Glutamatergic neuron (in vitro differentiated cells): ENCODE results near the gene INTS13. TPM values are rescaled to one million over a fixed set of nuclear protein-coding genes. Genes with fewer than 3 reads are reported as not detected.

Experiments used
- DNase-seq: peaks from one replicate; pipeline ENCODE4 v3.0.0; 2022
- H3K27ac Mint-ChIP-seq: one replicate; pipeline ENCODE4 v1.8.0; 2020; ENCODE audit warnings: mild to moderate bottlenecking, mixed read lengths, inconsistent platforms; ENCODE audit not compliant: unreplicated experiment
- H3K27me3 Mint-ChIP-seq: one replicate; pipeline ENCODE4 v1.8.0; 2020; ENCODE audit warnings: mild to moderate bottlenecking, moderate library complexity, mixed read lengths, inconsistent platforms; ENCODE audit not compliant: unreplicated experiment
- H3K36me3 Mint-ChIP-seq: one replicate; pipeline ENCODE4 v1.8.0; 2020; ENCODE audit warnings: mild to moderate bottlenecking, mixed read lengths, inconsistent platforms; ENCODE audit not compliant: unreplicated experiment
- H3K4me1 Mint-ChIP-seq: one replicate; pipeline ENCODE4 v1.8.0; 2020; ENCODE audit warnings: mild to moderate bottlenecking, low read depth, mixed read lengths, inconsistent platforms; ENCODE audit not compliant: unreplicated experiment
- H3K4me3 Mint-ChIP-seq: one replicate; pipeline ENCODE4 v1.8.0; 2020; ENCODE audit warnings: mild to moderate bottlenecking, mixed read lengths, inconsistent platforms; ENCODE audit not compliant: unreplicated experiment
- H3K9me3 Mint-ChIP-seq: one replicate; pipeline ENCODE4 v1.8.0; 2020; ENCODE audit warnings: mild to moderate bottlenecking, moderate library complexity, mixed read lengths, inconsistent platforms; ENCODE audit not compliant: unreplicated experiment
- CTCF ChIP-seq: fragments of 200-600 bp; sonication (generic); IDR thresholded peaks from one replicate; pipeline ENCODE4 v1.5.0; 2021; ENCODE audit not compliant: partially characterized antibody, unreplicated experiment
- total RNA-seq: library from RNA; stranded (reverse); fragmentation: NEBNext Ultra II Directional; extraction: Animal tissue kit (Norgen Biotek cat#: 25700); gene quantifications from one replicate; pipeline ENCODE4 v1.2.1, GENCODE V29; 2021; ENCODE audit not compliant: unreplicated experiment

Gene INTS13
- total RNA-seq, 1 donor from 2014 or later: 16.9 TPM

- H3K27ac Mint-ChIP-seq: no peak overlapping the region
- no peaks in the 10 kb centered on the region for H3K36me3 Mint-ChIP-seq
- H3K9me3 Mint-ChIP-seq: peaks cover 5% of the 10 kb centered on the region
- DNase-seq: no peak
- TF ChIP-seq CTCF: no peak
- no peak overlapping the region for H3K4me3 Mint-ChIP-seq
- peaks cover 6% of the 10 kb centered on the region for H3K27me3 Mint-ChIP-seq
- peaks cover 10% of the 10 kb centered on the region for H3K4me1 Mint-ChIP-seq
These were observed 2.9 kb upstream of the INTS13 start for GRCh38 chr12:26940516-26941214.

GRCh38 chr12:26939953-26940352 is 2.2 kb upstream of the INTS13 start:
- peaks cover 10% of the 10 kb centered on the region for H3K4me1 Mint-ChIP-seq
- peaks cover 6% of the 10 kb centered on the region for H3K27me3 Mint-ChIP-seq
- DNase-seq: no peak
- H3K36me3 Mint-ChIP-seq: no peaks in the 10 kb centered on the region
- peak overlapping the region; percentile 89 for H3K4me3 Mint-ChIP-seq
- H3K9me3 Mint-ChIP-seq: peaks cover 5% of the 10 kb centered on the region
- TF ChIP-seq CTCF: no peak
- H3K27ac Mint-ChIP-seq: no peak overlapping the region

GRCh38 chr12:26939192-26939832 is 1.5 kb upstream of the INTS13 start:
- H3K4me1 Mint-ChIP-seq: peaks cover 10% of the 10 kb centered on the region
- TF ChIP-seq CTCF: no peak
- H3K27me3 Mint-ChIP-seq: peaks cover 6% of the 10 kb centered on the region
- peaks cover 5% of the 10 kb centered on the region for H3K9me3 Mint-ChIP-seq
- H3K27ac Mint-ChIP-seq: peak overlapping the region; percentile 96
- H3K4me3 Mint-ChIP-seq: peak overlapping the region; percentile 89
- no peak for DNase-seq
- no peaks in the 10 kb centered on the region for H3K36me3 Mint-ChIP-seq

GRCh38 chr12:26938701-26939062 is 901 bp upstream of the INTS13 start:
- peaks cover 10% of the 10 kb centered on the region for H3K4me1 Mint-ChIP-seq
- peak; percentile 63 for DNase-seq
- H3K27ac Mint-ChIP-seq: peak overlapping the region; percentile 97
- H3K9me3 Mint-ChIP-seq: peaks cover 5% of the 10 kb centered on the region
- TF ChIP-seq CTCF: no peak
- no peaks in the 10 kb centered on the region for H3K36me3 Mint-ChIP-seq
- peak overlapping the region; percentile 89 for H3K4me3 Mint-ChIP-seq
- H3K27me3 Mint-ChIP-seq: peaks cover 6% of the 10 kb centered on the region

GRCh38 chr12:26937443-26937862 is 328 bp downstream of the INTS13 start:
- H3K4me3 Mint-ChIP-seq: peak overlapping the region; percentile 89
- DNase-seq: no peak
- H3K27ac Mint-ChIP-seq: peak overlapping the region; percentile 97
- H3K36me3 Mint-ChIP-seq: no peaks in the 10 kb centered on the region
- no peak for TF ChIP-seq CTCF
- peaks cover 13% of the 10 kb centered on the region for H3K4me1 Mint-ChIP-seq
- H3K9me3 Mint-ChIP-seq: peaks cover 5% of the 10 kb centered on the region
- H3K27me3 Mint-ChIP-seq: peaks cover 6% of the 10 kb centered on the region
